NCI-H2029 (cell line): ENCODE data around the gene PRPH2.
A peak's percentile ranks its signal among the peaks of the same experiment; 100 is the strongest.
"Not testable (repeated sequence)": the region's sequence is repeated elsewhere in the genome, so short reads cannot be mapped to it uniquely, and the experiment has no call there.

Experiments used
- DNase-seq: peaks from one replicate; lab custom pipeline; 2025; lab: John Stamatoyannopoulos, UW

The PRPH2 gene

GRCh38 chr6:42698217-42698616 lies 24.2 kb downstream of the PRPH2 start:
- no peak for DNase-seq

GRCh38 chr6:42697268-42697655 lies 25.1 kb downstream of the PRPH2 start:
- DNase-seq = no peak

- no peak for DNase-seq
Measured at GRCh38 chr6:42696526-42697267, 25.7 kb downstream of the PRPH2 start.

GRCh38 chr6:42694586-42694985 lies 27.8 kb downstream of the PRPH2 start:
- DNase-seq = no peak

- no peak for DNase-seq
Measured at GRCh38 chr6:42693725-42694323, 28.6 kb downstream of the PRPH2 start.

- DNase-seq = no peak
Measured at GRCh38 chr6:42692137-42692911, 30.1 kb downstream of the PRPH2 start.

GRCh38 chr6:42690872-42691271 lies 31.5 kb downstream of the PRPH2 start:
- DNase-seq = no peak

- no peak for DNase-seq
Measured at GRCh38 chr6:42690151-42690702, 32.2 kb downstream of the PRPH2 start.

GRCh38 chr6:42689371-42689770 lies 33.0 kb downstream of the PRPH2 start:
- no peak for DNase-seq

GRCh38 chr6:42688281-42688680 lies 34.1 kb downstream of the PRPH2 start:
- no peak for DNase-seq

- DNase-seq = no peak
Measured at GRCh38 chr6:42679358-42679757, 43.0 kb downstream of the PRPH2 start.

- DNase-seq = no peak
Measured at GRCh38 chr6:42674780-42675179, 47.6 kb downstream of the PRPH2 start.

- DNase-seq = not testable (repeated sequence)
Measured at GRCh38 chr6:42674368-42674767, 48.0 kb downstream of the PRPH2 start.

GRCh38 chr6:42664718-42665117 lies 57.7 kb downstream of the PRPH2 start:
- no peak for DNase-seq

- peak; percentile 46 for DNase-seq
Measured at GRCh38 chr6:42661540-42662153, 60.8 kb downstream of the PRPH2 start.

GRCh38 chr6:42659806-42660205 lies 62.6 kb downstream of the PRPH2 start:
- no peak for DNase-seq

- DNase-seq = no peak
Measured at GRCh38 chr6:42653851-42654250, 68.5 kb downstream of the PRPH2 start.

GRCh38 chr6:42652024-42652746 lies 70.2 kb downstream of the PRPH2 start:
- DNase-seq = no peak
